SU-DHL-6 (cell line): ENCODE results near the gene OR10A6.

Experiments
- H2AFZ ChIP-seq: fragments of 200-600 bp; sonication (generic); 2 replicates; pipeline ENCODE4 v1.6.1; 2014; ENCODE audit warnings: low read depth, mild to moderate bottlenecking, moderate library complexity, mixed read lengths, antibody characterized with exemption, low read length; ENCODE audit not compliant: severe bottlenecking
- H3F3A ChIP-seq: fragments of 200-600 bp; shearing (Covaris generic); 2 replicates; pipeline ENCODE4 v1.6.0; 2016; ENCODE audit warnings: antibody characterized with exemption, mild to moderate bottlenecking; ENCODE audit not compliant: insufficient read depth
- H3K27ac ChIP-seq: fragments of 200-600 bp; sonication (generic); 2 replicates; pipeline ENCODE4 v1.5.1; 2016; ENCODE audit warnings: low read depth, mild to moderate bottlenecking, low read length, moderate library complexity, mixed read lengths
- H3K27me3 ChIP-seq: fragments of 200-600 bp; sonication (generic), shearing (Covaris generic); 2 replicates; pipeline ENCODE4 v1.6.0; 2014; ENCODE audit warnings: mild to moderate bottlenecking, low read length
- H3K36me3 ChIP-seq: fragments of 200-600 bp; sonication (generic); 2 replicates; pipeline ENCODE4 v1.6.1; 2014; ENCODE audit warnings: mild to moderate bottlenecking, low read length, mixed read lengths
- H3K4me2 ChIP-seq: fragments of 300-600, 200-600 bp; shearing (Covaris generic), sonication (generic); 2 replicates; pipeline ENCODE4 v1.6.0; 2014; ENCODE audit warnings: low read length, low read depth, mild to moderate bottlenecking; ENCODE audit not compliant: poor library complexity, severe bottlenecking
- H3K4me3 ChIP-seq: fragments of 200-600 bp; sonication (generic); 2 replicates; pipeline ENCODE4 v1.5.1; 2014; ENCODE audit warnings: antibody characterized with exemption, low read length, mild to moderate bottlenecking, mixed read lengths; ENCODE audit not compliant: insufficient read depth, poor library complexity, severe bottlenecking
- H3K79me2 ChIP-seq: fragments of 200-600 bp; sonication (generic); 2 replicates; pipeline ENCODE4 v1.6.1; 2014; ENCODE audit warnings: mild to moderate bottlenecking, low read length, moderate library complexity; ENCODE audit not compliant: insufficient read depth
- H3K9ac ChIP-seq: fragments of 200-600 bp; sonication (generic); 2 replicates; pipeline ENCODE4 v1.7.0; 2014; ENCODE audit warnings: mild to moderate bottlenecking, low read length
- H3K9me2 ChIP-seq: fragments of 200-600 bp; sonication (generic); replicated peaks from 2 replicates; pipeline ENCODE4 v1.6.1; 2014; ENCODE audit warnings: low read length; ENCODE audit not compliant: insufficient read depth
- H3K9me3 ChIP-seq: fragments of 200-600 bp; sonication (generic); 2 replicates; pipeline ENCODE4 v1.6.1; 2014; ENCODE audit warnings: low read length, mixed read lengths; ENCODE audit not compliant: insufficient read depth
- H4K20me1 ChIP-seq: fragments of 200-600 bp; sonication (generic); 2 replicates; pipeline ENCODE4 v1.6.1; 2014; ENCODE audit warnings: low read depth, mild to moderate bottlenecking, antibody characterized with exemption, low read length, moderate library complexity, mixed read lengths
- EZH2phosphoT487 ChIP-seq: fragments of 200-600 bp; sonication (generic), shearing (Covaris generic); conservative IDR thresholded peaks from 2 replicates; pipeline ENCODE4 v1.6.1; 2018; ENCODE audit warnings: mild to moderate bottlenecking, antibody characterized with exemption, low read length, moderate library complexity, mixed read lengths
- TF ChIP-seq, protein P1 (sequence below): fragments of 200-600 bp; sonication (generic); IDR thresholded peaks from one replicate; pipeline ENCODE4 v1.5.1; 2017; ENCODE audit warnings: antibody characterized with exemption, mild to moderate bottlenecking, low read length, moderate library complexity; ENCODE audit not compliant: insufficient read depth, poor library complexity, severe bottlenecking

OR10A6 gene

DNA sequence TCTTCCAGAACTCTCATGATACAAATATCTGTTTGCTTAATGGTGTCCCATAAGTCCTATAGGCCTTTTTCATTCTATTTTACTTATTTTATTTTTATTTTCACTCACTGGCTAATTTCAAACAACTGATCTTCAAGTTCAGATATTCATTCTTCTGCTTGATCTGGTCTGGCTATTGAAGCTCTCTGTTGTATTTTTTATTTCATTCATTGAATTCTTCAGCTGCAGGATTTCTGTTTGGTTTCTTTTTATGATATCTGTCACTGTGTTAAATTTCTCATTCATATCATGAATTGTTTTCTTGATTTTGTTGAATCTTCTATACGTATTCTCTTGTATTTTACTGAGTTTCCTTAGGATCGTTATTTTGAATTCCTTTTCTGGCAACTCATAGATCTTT lies 13.1 kb upstream of the OR10A6 start:
- Histone ChIP-seq H3K27me3 (no peaks in the 10 kb centered on the region), H3K27ac (no peak overlapping the region), H3K9ac (no peak overlapping the region), H4K20me1 (no peaks in the 10 kb centered on the region), H3K79me2 (no peaks in the 10 kb centered on the region), H3K4me2 (no peak overlapping the region), H3F3A (no peaks in the 10 kb centered on the region), H3K9me3 (no peaks in the 10 kb centered on the region; the same call in 1 of the 2 replicates), H2AFZ (no peak overlapping the region), H3K4me3 (no peak overlapping the region), H3K36me3 (no peaks in the 10 kb centered on the region), H3K9me2 (no peaks in the 10 kb centered on the region)
- TF ChIP-seq EZH2phosphoT487, result no peak
- TF ChIP-seq, protein P1, sequence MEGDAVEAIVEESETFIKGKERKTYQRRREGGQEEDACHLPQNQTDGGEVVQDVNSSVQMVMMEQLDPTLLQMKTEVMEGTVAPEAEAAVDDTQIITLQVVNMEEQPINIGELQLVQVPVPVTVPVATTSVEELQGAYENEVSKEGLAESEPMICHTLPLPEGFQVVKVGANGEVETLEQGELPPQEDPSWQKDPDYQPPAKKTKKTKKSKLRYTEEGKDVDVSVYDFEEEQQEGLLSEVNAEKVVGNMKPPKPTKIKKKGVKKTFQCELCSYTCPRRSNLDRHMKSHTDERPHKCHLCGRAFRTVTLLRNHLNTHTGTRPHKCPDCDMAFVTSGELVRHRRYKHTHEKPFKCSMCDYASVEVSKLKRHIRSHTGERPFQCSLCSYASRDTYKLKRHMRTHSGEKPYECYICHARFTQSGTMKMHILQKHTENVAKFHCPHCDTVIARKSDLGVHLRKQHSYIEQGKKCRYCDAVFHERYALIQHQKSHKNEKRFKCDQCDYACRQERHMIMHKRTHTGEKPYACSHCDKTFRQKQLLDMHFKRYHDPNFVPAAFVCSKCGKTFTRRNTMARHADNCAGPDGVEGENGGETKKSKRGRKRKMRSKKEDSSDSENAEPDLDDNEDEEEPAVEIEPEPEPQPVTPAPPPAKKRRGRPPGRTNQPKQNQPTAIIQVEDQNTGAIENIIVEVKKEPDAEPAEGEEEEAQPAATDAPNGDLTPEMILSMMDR, result no peak

DNA sequence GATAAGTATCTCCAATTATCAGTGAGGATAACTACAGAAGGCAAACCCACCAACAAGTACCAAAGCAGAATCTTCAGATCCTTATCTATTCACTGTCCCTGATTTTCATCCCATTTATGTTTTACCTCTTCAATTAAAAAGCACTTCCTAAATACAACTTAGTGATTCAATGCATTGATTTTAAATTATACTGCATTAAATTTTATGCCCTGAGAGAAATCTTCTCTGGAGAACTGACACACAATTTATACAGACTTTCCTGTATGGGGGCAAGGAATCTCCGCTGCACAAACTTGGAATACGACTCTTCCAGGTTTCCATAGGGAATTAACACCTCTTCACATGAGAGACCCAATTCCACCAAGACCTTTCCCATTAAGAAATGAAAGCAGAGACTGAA lies 10.5 kb upstream of the OR10A6 start, which contains the start of gene OR10A3:
Gene OR10A3 (minus strand): TSS at position 101 of the 400 bp plus-strand sequence. CDS start 2,188 bp downstream, outside the sequence.
- no peaks in the 10 kb centered on the region for H3K36me3 ChIP-seq
- H3F3A ChIP-seq, result no peaks in the 10 kb centered on the region
- TF ChIP-seq, protein P1, result no peak
- no peak for TF ChIP-seq EZH2phosphoT487
- H3K9me3 ChIP-seq, result no peaks in the 10 kb centered on the region; the same call in 1 of the 2 replicates
- no peak within 1 kb of the TSS for H3K27ac ChIP-seq
- H3K27me3 ChIP-seq, result no peaks in the 10 kb centered on the region
- H2AFZ ChIP-seq, result no peak within 1 kb of the TSS
- H3K9ac ChIP-seq, result no peak within 1 kb of the TSS
- H4K20me1 ChIP-seq, result no peaks in the 10 kb centered on the region
- no peak within 1 kb of the TSS for H3K4me2 ChIP-seq
- H3K4me3 ChIP-seq, result no peak within 1 kb of the TSS
- no peaks in the 10 kb centered on the region for H3K9me2 ChIP-seq
- no peaks in the 10 kb centered on the region for H3K79me2 ChIP-seq

DNA sequence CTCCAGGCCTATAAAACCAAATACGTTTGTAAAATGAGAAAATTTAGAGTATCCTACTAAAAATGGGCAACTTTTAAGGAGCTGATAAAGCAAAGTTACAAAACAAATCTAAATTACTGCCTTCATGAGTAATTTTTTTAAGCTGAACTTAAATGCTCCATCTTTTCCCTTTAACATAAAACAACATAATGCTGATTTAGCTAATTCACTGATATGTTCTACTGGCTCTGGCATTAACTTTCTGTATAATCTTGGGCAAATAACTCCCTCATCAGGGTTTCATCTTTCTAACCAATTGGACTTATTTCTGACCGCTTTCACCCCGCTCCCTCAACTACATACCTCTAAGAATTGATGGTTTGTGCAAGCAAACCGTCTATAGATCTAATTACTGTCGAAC lies 10.1 kb upstream of the OR10A6 start:
- no peaks in the 10 kb centered on the region for H3F3A ChIP-seq
- no peak overlapping the region for H2AFZ ChIP-seq
- no peaks in the 10 kb centered on the region for H3K79me2 ChIP-seq
- H3K36me3 ChIP-seq, result no peaks in the 10 kb centered on the region
- no peaks in the 10 kb centered on the region; the same call in 1 of the 2 replicates for H3K9me3 ChIP-seq
- H4K20me1 ChIP-seq, result no peaks in the 10 kb centered on the region
- H3K9ac ChIP-seq, result no peak overlapping the region
- H3K4me3 ChIP-seq, result no peak overlapping the region
- H3K9me2 ChIP-seq, result no peaks in the 10 kb centered on the region
- H3K27ac ChIP-seq, result no peak overlapping the region
- H3K4me2 ChIP-seq, result no peak overlapping the region
- H3K27me3 ChIP-seq, result no peaks in the 10 kb centered on the region
- TF ChIP-seq, protein P1, result no peak
- TF ChIP-seq EZH2phosphoT487, result no peak

DNA sequence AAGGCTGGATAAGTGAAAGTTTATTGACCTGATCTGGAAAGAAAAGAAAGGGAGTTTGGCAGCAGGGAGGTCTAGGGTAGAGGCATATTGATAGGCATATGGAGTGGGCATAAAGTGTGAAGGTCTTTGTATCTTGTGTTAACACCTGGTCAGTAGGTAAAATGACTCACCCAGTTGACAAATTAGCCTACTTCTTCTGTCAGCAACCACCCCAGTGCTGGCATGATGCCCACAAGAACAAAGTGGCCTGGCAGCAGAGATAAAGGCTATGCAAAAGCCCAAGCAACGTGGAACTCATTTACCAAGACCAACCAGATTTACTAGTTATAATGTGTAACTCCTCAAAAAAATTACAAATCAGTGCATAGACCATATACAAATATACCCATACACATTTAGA lies 5.5 kb upstream of the OR10A6 start:
- no peak for TF ChIP-seq EZH2phosphoT487
- TF ChIP-seq, protein P1, result no peak
- no peaks in the 10 kb centered on the region for H3K36me3 ChIP-seq
- no peaks in the 10 kb centered on the region for H3K79me2 ChIP-seq
- H4K20me1 ChIP-seq, result no peaks in the 10 kb centered on the region
- no peak overlapping the region for H2AFZ ChIP-seq
- no peaks in the 10 kb centered on the region for H3K27me3 ChIP-seq
- no peak overlapping the region for H3K4me2 ChIP-seq
- no peaks in the 10 kb centered on the region for H3K9me3 ChIP-seq
- H3K4me3 ChIP-seq, result no peak overlapping the region
- no peaks in the 10 kb centered on the region for H3K9me2 ChIP-seq
- H3F3A ChIP-seq, result no peaks in the 10 kb centered on the region
- no peak overlapping the region for H3K27ac ChIP-seq
- H3K9ac ChIP-seq, result no peak overlapping the region
